Psoas muscle (tissue), 8 donors: ENCODE measurements around the gene POLR2B. TPM values are rescaled to one million over a fixed set of nuclear protein-coding genes. Genes with fewer than 3 reads are reported as not detected.

ENCODE experiments used
- ATAC-seq, 4 donors: fragments of 200-7000 bp; cut with Tn5 transposase; one replicate each; pipeline ENCODE4 v1.9.1; 2020; ENCODE audit warnings: moderate library complexity in 3 of 4, mild to moderate bottlenecking in 2 of 4
- DNase-seq, 2 donors: peaks; one replicate each; pipeline ENCODE4 v3.0.0-alpha.2; 2020
- H3K27ac ChIP-seq: fragments of 200-600 bp; one replicate; pipeline ENCODE4 v1.8.0; 2022
- H3K27me3 ChIP-seq, 3 donors: fragments of 200-600 bp in 1 of 3; one replicate each; pipeline versions ENCODE4 v1.6.1 to v1.8.0; 2013 to 2022; ENCODE audit warnings: low read length in 2 of 3, mild to moderate bottlenecking in 2 of 3, moderate library complexity in 1 of 3; ENCODE audit not compliant: insufficient read depth in 3 of 3
- H3K36me3 ChIP-seq, 2 donors: fragments of 200-600 bp in 1 of 2; one replicate each; pipeline versions ENCODE4 v1.6.1 to v1.8.0; 2013 to 2022; ENCODE audit warnings: low read depth in 1 of 2, mild to moderate bottlenecking in 1 of 2, moderate library complexity in 1 of 2; ENCODE audit not compliant: insufficient read depth in 1 of 2
- H3K4me1 ChIP-seq: fragments of 200-600 bp; one replicate; pipeline ENCODE4 v1.8.0; 2022
- H3K4me3 ChIP-seq: fragments of 200-600 bp; one replicate; pipeline ENCODE4 v1.8.0; 2022; ENCODE audit warnings: mild to moderate bottlenecking
- H3K9me3 ChIP-seq: fragments of 200-600 bp; one replicate; pipeline ENCODE4 v1.8.0; 2022
- WGBS, 3 donors: extraction: QIAGEN DNeasy Blood & Tissue Kit; methylation state at CpG; one replicate each; pipeline versions ENCODE4 v1.1.6 to v1.1.7; 2013; 5-methylcytosine and 5-hydroxymethylcytosine counted together
- intact Hi-C, 2 donors: fragments of 100-400 bp; cut with DNase I; formaldehyde crosslinking; loops; one replicate each; pipeline versions ENCODE4 v1.11.0 to v1.14.2; 2022
- polyA plus RNA-seq, 3 donors: library from polyadenylated mRNA; stranded (reverse); fragments of 200-250 nt; gene quantifications; one replicate each; pipeline ENCODE4 v1.2.3, GENCODE V29; 2013
- total RNA-seq, 4 donors: library from RNA; stranded (reverse); fragmentation: NEBNext Ultra II Directional in 2 of 4; extraction: Animal tissue kit (Norgen Biotek cat#: 25700) in 2 of 4; gene quantifications; one replicate each; pipeline versions ENCODE4 v1.2.1 to v1.2.4, GENCODE V29; 2021 to 2023
- TF ChIP-seq, protein P1 (sequence below): fragments of 200-600 bp; IDR thresholded peaks from one replicate; pipeline ENCODE4 v1.8.0; 2022; ENCODE audit warnings: antibody characterized with exemption
- donor health status: healthy with polysubstance abuse.
- donor health status: DM: no; HTN: no; CAD: no; lungs with moderate emphysema.
- donor health status: Bipolar disorder and iron deficiency.
- donor health status: healthy.
- donor health status: DM: yes; HTN: yes; CAD: no.
- donor health status: DM: no; HTN: no; CAD: no.
- donor health status: DM: no; HTN: no; CAD: no.
- donor health status: DM: yes; HTN: yes; CAD: no.

The POLR2B gene
- total and polyA plus RNA-seq, 7 donors: 37.1 to 111 (median 73.6) TPM

DNA sequence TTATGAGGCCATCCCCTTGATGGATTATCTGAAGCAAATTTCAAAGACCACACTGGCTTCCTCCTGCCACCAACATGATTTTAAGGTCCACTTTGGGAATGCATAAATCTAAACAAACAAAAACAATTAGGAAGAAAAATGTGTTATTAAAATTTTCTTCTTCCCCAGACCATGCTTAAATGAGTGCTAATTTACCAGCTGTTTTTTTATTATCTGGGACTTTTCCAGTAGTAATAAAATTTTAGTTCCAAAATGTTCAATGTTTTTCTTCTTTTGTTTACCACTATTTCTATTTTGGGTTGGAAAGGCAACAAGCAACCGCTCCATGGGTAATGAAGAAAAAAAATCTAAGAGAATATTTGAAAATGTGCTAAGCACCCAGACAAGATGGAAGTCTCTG, 62.3 kb downstream of the POLR2B start:
- Histone ChIP-seq H3K4me3 (no peak overlapping the region), H3K36me3 (peaks cover 0 to 7% of the 10 kb centered on the region in 2 donors), H3K27me3 (no peaks in the 10 kb centered on the region), H3K9me3 (no peaks in the 10 kb centered on the region), H3K4me1 (no peaks in the 10 kb centered on the region), H3K27ac (no peak overlapping the region)
- WGBS, 3 donors: 20 to 32% (median 29%) methylated on average over 1 of the region's 1 CpG
- DNase-seq: no peak
- no peak for ATAC-seq
- intact Hi-C loops: loop anchor here in 1 of 2 donors (5.0 kb wide), 1 partner anchor 61 kb away; no protein-coding TSS in a partner anchor
- TF ChIP-seq, protein P1, sequence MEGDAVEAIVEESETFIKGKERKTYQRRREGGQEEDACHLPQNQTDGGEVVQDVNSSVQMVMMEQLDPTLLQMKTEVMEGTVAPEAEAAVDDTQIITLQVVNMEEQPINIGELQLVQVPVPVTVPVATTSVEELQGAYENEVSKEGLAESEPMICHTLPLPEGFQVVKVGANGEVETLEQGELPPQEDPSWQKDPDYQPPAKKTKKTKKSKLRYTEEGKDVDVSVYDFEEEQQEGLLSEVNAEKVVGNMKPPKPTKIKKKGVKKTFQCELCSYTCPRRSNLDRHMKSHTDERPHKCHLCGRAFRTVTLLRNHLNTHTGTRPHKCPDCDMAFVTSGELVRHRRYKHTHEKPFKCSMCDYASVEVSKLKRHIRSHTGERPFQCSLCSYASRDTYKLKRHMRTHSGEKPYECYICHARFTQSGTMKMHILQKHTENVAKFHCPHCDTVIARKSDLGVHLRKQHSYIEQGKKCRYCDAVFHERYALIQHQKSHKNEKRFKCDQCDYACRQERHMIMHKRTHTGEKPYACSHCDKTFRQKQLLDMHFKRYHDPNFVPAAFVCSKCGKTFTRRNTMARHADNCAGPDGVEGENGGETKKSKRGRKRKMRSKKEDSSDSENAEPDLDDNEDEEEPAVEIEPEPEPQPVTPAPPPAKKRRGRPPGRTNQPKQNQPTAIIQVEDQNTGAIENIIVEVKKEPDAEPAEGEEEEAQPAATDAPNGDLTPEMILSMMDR: no peak

GRCh38 chr4:57042711-57043169, 64.0 kb downstream of the POLR2B start:
- intact Hi-C loops: loop anchor here in 1 of 2 donors (5.0 kb wide), 1 partner anchor 60 kb away; no protein-coding TSS in a partner anchor
- WGBS, 3 donors: 53 to 71% (median 59%) methylated on average over 5 of the region's 5 CpGs
- Histone ChIP-seq H3K36me3 (no peaks in the 10 kb centered on the region), H3K9me3 (no peaks in the 10 kb centered on the region), H3K4me1 (no peaks in the 10 kb centered on the region), H3K27ac (peak overlapping the region; percentile 66), H3K27me3 (no peaks in the 10 kb centered on the region), H3K4me3 (no peak overlapping the region)
- TF ChIP-seq, protein P1: no peak
- ATAC-seq (peak in 3 of 4 donors; percentile 33 to 65 (median 50)), DNase-seq (peak; percentile 36 to 60)

GRCh38 chr4:57043347-57044251, 64.9 kb downstream of the POLR2B start:
- Histone ChIP-seq H3K4me3 (peak overlapping the region; percentile 22), H3K9me3 (no peaks in the 10 kb centered on the region), H3K4me1 (no peaks in the 10 kb centered on the region), H3K36me3 (no peaks in the 10 kb centered on the region), H3K27me3 (no peaks in the 10 kb centered on the region), H3K27ac (peak overlapping the region; percentile 66)
- intact Hi-C loops: loop anchor here in 1 of 2 donors (5.0 kb wide), 1 partner anchor 59 kb away; no protein-coding TSS in a partner anchor
- peak; percentile 25 to 73 (median 62) for ATAC-seq
- no peak for DNase-seq
- 43 to 50% (median 45%) methylated on average over 6 of the region's 6 CpGs for WGBS, 3 donors
- TF ChIP-seq, protein P1: no peak

DNA sequence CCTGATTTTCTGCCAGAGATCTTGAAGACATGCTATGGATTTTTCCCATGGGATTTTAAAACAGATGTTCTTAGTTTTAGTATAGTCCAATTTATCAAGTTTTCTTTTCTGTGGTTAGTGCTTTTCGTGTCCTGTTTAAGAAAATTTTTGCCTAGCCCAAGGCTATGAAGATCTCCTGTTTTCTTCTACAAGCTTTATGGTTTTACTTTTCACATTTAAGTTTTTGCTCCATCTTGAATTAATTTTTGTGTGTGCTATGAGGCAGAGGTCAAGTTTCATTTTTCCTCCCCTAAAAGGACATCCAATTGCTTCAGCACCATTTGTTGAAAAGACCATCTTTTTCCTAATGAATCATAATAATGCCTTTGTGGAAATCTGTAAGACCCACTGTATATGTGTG, 65.6 kb downstream of the POLR2B start:
- no peaks in the 10 kb centered on the region for H3K9me3 ChIP-seq
- intact Hi-C loops: loop anchor here in 1 of 2 donors (5.0 kb wide), 1 partner anchor 58 kb away; no protein-coding TSS in a partner anchor
- no peak overlapping the region for H3K4me3 ChIP-seq
- no peaks in the 10 kb centered on the region for H3K36me3 ChIP-seq
- no peak for DNase-seq
- peak overlapping the region; percentile 66 for H3K27ac ChIP-seq
- TF ChIP-seq, protein P1: no peak
- H3K27me3 ChIP-seq: no peaks in the 10 kb centered on the region
- WGBS, 3 donors: 45 to 70% (median 69%) methylated on average over 1 of the region's 1 CpG
- no peak for ATAC-seq
- no peaks in the 10 kb centered on the region for H3K4me1 ChIP-seq
